K562 (cell line): Measurements from ENCODE around the gene KDM4C.

ENCODE experiments used
- MBD2 ChIP-seq: sonication (generic); IDR thresholded peaks from 2 replicates; pipeline ENCODE4 v1.6.1; 2016; ENCODE audit warnings: low read depth, borderline replicate concordance
- POLR2A ChIP-seq: fragments of 450-650 bp; conservative IDR thresholded peaks from 2 replicates; pipeline ENCODE4 v1.6.1; 2016

DNA sequence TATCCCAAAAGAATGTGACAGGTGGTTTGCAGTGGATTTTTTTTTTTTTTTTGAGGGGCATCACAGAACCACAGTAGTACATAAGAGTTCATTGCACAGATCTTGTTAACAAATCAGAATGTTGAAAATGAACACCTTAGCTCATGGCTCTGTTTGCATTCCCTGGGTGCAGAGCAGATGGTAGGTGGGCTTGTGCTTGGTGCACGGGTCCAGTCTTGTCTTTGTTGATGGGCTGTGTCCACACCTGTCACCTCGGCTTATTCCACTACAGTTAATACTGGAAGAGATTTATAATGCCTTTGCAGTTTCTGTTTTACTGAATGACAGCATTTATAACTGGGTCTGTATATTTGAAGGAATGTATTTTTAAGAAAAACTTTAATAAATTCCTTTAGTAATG is 146.6 kb downstream of the KDM4C start:
- TF ChIP-seq POLR2A (no peak), MBD2 (no peak)
